Measurements from ENCODE around the gene XAB2. TPM values are rescaled to one million over a fixed set of nuclear protein-coding genes. Genes with fewer than 3 reads are reported as not detected.
A peak's percentile ranks its signal among the peaks of the same experiment; 100 is the strongest.

XAB2 gene
- total and polyA plus RNA-seq, 2 experiments from 2014 or later: 12.2 to 33.0 TPM

- no peak overlapping the region for H2AFZ ChIP-seq
- DNase-seq: no peak
- no peak overlapping the region for H3K4me3 ChIP-seq
- no peaks in the 10 kb centered on the region for H3K36me3 ChIP-seq (ENCODE audit: low read depth)
- no peak overlapping the region for H3K9ac ChIP-seq
- H3K4me2 ChIP-seq (ENCODE audit: unreplicated experiment): no peak overlapping the region
- 37 to 47% methylated on average over 25 to 30 of the region's 30 CpGs for WGBS, 2 experiments (ENCODE audit: low coverage in 1 of 2, low lambda C conversion rate in 2 of 2, missing lambda C conversion rate in 2 of 2)
- no peak for TF ChIP-seq EZH2 (IDR thresholded peaks at IDR 0.05; ENCODE audit: insufficient read depth, poor library complexity, severe bottlenecking)
- no peak for TF ChIP-seq EZH2phosphoT487 (IDR thresholded peaks at IDR 0.05; ENCODE audit: insufficient read depth, low read depth)
- in situ Hi-C loops (cut with MboI): no loop called here
- H3K27ac ChIP-seq: no peak overlapping the region
- no peaks in the 10 kb centered on the region for H4K20me1 ChIP-seq (ENCODE audit: insufficient read depth)
- no peaks in the 10 kb centered on the region for H3K79me2 ChIP-seq (ENCODE audit: insufficient read depth)
- H3K4me1 ChIP-seq (ENCODE audit: insufficient read depth): no peaks in the 10 kb centered on the region
- no peaks in the 10 kb centered on the region for H3F3A ChIP-seq (ENCODE audit: insufficient read depth)
- H3K9me2 ChIP-seq (ENCODE audit: insufficient read depth): no peaks in the 10 kb centered on the region
- 0 out of 2 replicates have a peak, but pooled peaks cover 7% of the 10 kb centered on the region for H3K27me3 ChIP-seq (replicated peaks; ENCODE audit: insufficient read depth)
- no peaks in the 10 kb centered on the region for H3K9me3 ChIP-seq (ENCODE audit: low read depth)
Measured at GRCh38 chr19:7637374-7638256, 8.3 kb upstream of the XAB2 start.

GRCh38 chr19:7636691-7637373 is 7.5 kb upstream of the XAB2 start, which contains the start of gene STXBP2:
TSS of gene STXBP2 (plus strand) at chr19:7637110. CDS start at chr19:7637150, 40 bp downstream.
- in situ Hi-C loops (cut with MboI): no loop called here
- Histone ChIP-seq H3K27me3 (replicated peaks; ENCODE audit: insufficient read depth) (0 out of 2 replicates have a peak, but pooled peaks cover 7% of the 10 kb centered on the region), H3F3A (ENCODE audit: insufficient read depth) (no peaks in the 10 kb centered on the region), H3K4me3 (no peak within 1 kb of the TSS), H3K27ac (no peak within 1 kb of the TSS), H3K79me2 (ENCODE audit: insufficient read depth) (peaks cover 1% of the 10 kb centered on the region; the same call in 1 of the 2 replicates), H3K36me3 (ENCODE audit: low read depth) (no peaks in the 10 kb centered on the region), H3K9me2 (ENCODE audit: insufficient read depth) (no peaks in the 10 kb centered on the region), H4K20me1 (ENCODE audit: insufficient read depth) (no peaks in the 10 kb centered on the region), H2AFZ (no peak within 1 kb of the TSS), H3K9ac (no peak within 1 kb of the TSS), H3K4me2 (ENCODE audit: unreplicated experiment) (no peak within 1 kb of the TSS), H3K4me1 (ENCODE audit: insufficient read depth) (no peaks in the 10 kb centered on the region), H3K9me3 (ENCODE audit: low read depth) (no peaks in the 10 kb centered on the region)
- TF ChIP-seq EZH2 (IDR thresholded peaks at IDR 0.05; ENCODE audit: insufficient read depth, poor library complexity, severe bottlenecking) (no peak), EZH2phosphoT487 (IDR thresholded peaks at IDR 0.05; ENCODE audit: insufficient read depth, low read depth) (no peak)
- peak; percentile 25 for DNase-seq
- WGBS, 2 experiments (ENCODE audit: low coverage in 1 of 2, low lambda C conversion rate in 2 of 2, missing lambda C conversion rate in 2 of 2): 15 to 24% methylated on average over 24 to 55 of the region's 61 CpGs

GRCh38 chr19:7636317-7636690 is 7.0 kb upstream of the XAB2 start:
- Histone ChIP-seq H2AFZ (no peak overlapping the region), H3K27me3 (replicated peaks; ENCODE audit: insufficient read depth) (0 out of 2 replicates have a peak, but pooled peaks cover 7% of the 10 kb centered on the region), H4K20me1 (ENCODE audit: insufficient read depth) (no peaks in the 10 kb centered on the region), H3K4me1 (ENCODE audit: insufficient read depth) (no peaks in the 10 kb centered on the region), H3K9ac (no peak overlapping the region), H3F3A (ENCODE audit: insufficient read depth) (no peaks in the 10 kb centered on the region), H3K4me2 (ENCODE audit: unreplicated experiment) (no peak overlapping the region), H3K27ac (no peak overlapping the region), H3K4me3 (no peak overlapping the region), H3K36me3 (ENCODE audit: low read depth) (no peaks in the 10 kb centered on the region), H3K9me3 (ENCODE audit: low read depth) (no peaks in the 10 kb centered on the region), H3K9me2 (ENCODE audit: insufficient read depth) (no peaks in the 10 kb centered on the region), H3K79me2 (ENCODE audit: insufficient read depth) (peaks cover 7% of the 10 kb centered on the region)
- in situ Hi-C loops (cut with MboI): no loop called here
- 59 to 70% methylated on average over 16 of the region's 16 CpGs for WGBS, 2 experiments (ENCODE audit: low coverage in 1 of 2, low lambda C conversion rate in 2 of 2, missing lambda C conversion rate in 2 of 2)
- TF ChIP-seq EZH2phosphoT487 (IDR thresholded peaks at IDR 0.05; ENCODE audit: insufficient read depth, low read depth) (no peak), EZH2 (IDR thresholded peaks at IDR 0.05; ENCODE audit: insufficient read depth, poor library complexity, severe bottlenecking) (no peak)
- no peak for DNase-seq

GRCh38 chr19:7635670-7636069 is 6.3 kb upstream of the XAB2 start:
- Histone ChIP-seq H3F3A (ENCODE audit: insufficient read depth) (no peaks in the 10 kb centered on the region), H3K4me3 (no peak overlapping the region), H3K36me3 (ENCODE audit: low read depth) (no peaks in the 10 kb centered on the region), H3K4me2 (ENCODE audit: unreplicated experiment) (no peak overlapping the region), H3K4me1 (ENCODE audit: insufficient read depth) (peaks cover 4% of the 10 kb centered on the region; the same call in 1 of the 2 replicates), H3K9me3 (ENCODE audit: low read depth) (no peaks in the 10 kb centered on the region), H3K27ac (no peak overlapping the region), H3K27me3 (replicated peaks; ENCODE audit: insufficient read depth) (0 out of 2 replicates have a peak, but pooled peaks cover 7% of the 10 kb centered on the region), H3K9ac (no peak overlapping the region), H2AFZ (no peak overlapping the region), H3K79me2 (ENCODE audit: insufficient read depth) (peaks cover 13% of the 10 kb centered on the region), H4K20me1 (ENCODE audit: insufficient read depth) (no peaks in the 10 kb centered on the region), H3K9me2 (ENCODE audit: insufficient read depth) (no peaks in the 10 kb centered on the region)
- no peak for TF ChIP-seq EZH2 (IDR thresholded peaks at IDR 0.05; ENCODE audit: insufficient read depth, poor library complexity, severe bottlenecking)
- no peak for TF ChIP-seq EZH2phosphoT487 (IDR thresholded peaks at IDR 0.05; ENCODE audit: insufficient read depth, low read depth)
- DNase-seq: no peak
- in situ Hi-C loops (cut with MboI): no loop called here
- 51 to 59% methylated on average over 6 of the region's 6 CpGs for WGBS, 2 experiments (ENCODE audit: low coverage in 1 of 2, low lambda C conversion rate in 2 of 2, missing lambda C conversion rate in 2 of 2)
